Common myeloid progenitor, CD34-positive (primary cell): Measurements from ENCODE around the gene DDAH2.

ENCODE experiments used
- CTCF ChIA-PET: fragments of 350-600 bp; sonication (Branson Sonifier 250); formaldehyde crosslinking; loops from one replicate; lab custom pipeline; 2021; ENCODE audit warnings: antibody characterized with exemption; lab: Charles Lee
- POLR2A ChIA-PET: fragments of 350-600 bp; sonication (Branson Sonifier 250); formaldehyde crosslinking; loops from one replicate; lab custom pipeline; 2021; ENCODE audit warnings: antibody characterized with exemption; lab: Charles Lee
- DNase-seq, 3 donors: peaks; one replicate each; pipeline versions ENCODE4 v3.0.0 to v3.0.0-alpha.2; 2013
- H3K27ac ChIP-seq, 2 experiments: 1 replicate in 1 of 2; 2 replicates in 1 of 2; pipeline ENCODE4 v1.7.0; 2013; ENCODE audit warnings: inconsistent platforms in 2 of 2, low read length in 2 of 2, mild to moderate bottlenecking in 2 of 2, low read depth in 1 of 2, moderate library complexity in 1 of 2; ENCODE audit not compliant: severe bottlenecking in 2 of 2, insufficient read depth in 1 of 2, poor library complexity in 1 of 2
- H3K27me3 ChIP-seq, 5 experiments: replicated peaks in 2 of 5; 1 replicate in 3 of 5; 2 replicates in 2 of 5; pipeline versions ENCODE4 v1.6.1 to v1.7.0; 2013; ENCODE audit warnings: low read length in 4 of 5, mild to moderate bottlenecking in 2 of 5, moderate library complexity in 2 of 5, inconsistent platforms in 1 of 5; ENCODE audit not compliant: insufficient read depth in 5 of 5, control insufficient read depth in 4 of 5
- H3K36me3 ChIP-seq, 4 experiments: 1 replicate in 2 of 4; 2 replicates in 2 of 4; pipeline versions ENCODE4 v1.6.1 to v1.7.0; 2013; ENCODE audit warnings: low read length in 3 of 4, control low read depth in 1 of 4, mild to moderate bottlenecking in 1 of 4; ENCODE audit not compliant: control insufficient read depth in 4 of 4, insufficient read depth in 4 of 4
- H3K4me1 ChIP-seq, 4 experiments: 1 replicate in 3 of 4; 2 replicates in 1 of 4; pipeline versions ENCODE4 v1.6.1 to v1.7.1; 2013; ENCODE audit warnings: low read length in 3 of 4, mild to moderate bottlenecking in 3 of 4, control low read depth in 1 of 4, inconsistent platforms in 1 of 4, moderate library complexity in 1 of 4; ENCODE audit not compliant: control insufficient read depth in 4 of 4, insufficient read depth in 4 of 4; ENCODE audit errors: control extremely low read depth in 1 of 4
- H3K4me3 ChIP-seq, 7 experiments: 1 replicate in 4 of 7; 2 replicates in 3 of 7; pipeline versions ENCODE4 v1.5.1 to v1.7.0; 2013; ENCODE audit warnings: mild to moderate bottlenecking in 7 of 7, low read length in 6 of 7, moderate library complexity in 6 of 7, inconsistent platforms in 2 of 7, low read depth in 2 of 7, control low read depth in 1 of 7; ENCODE audit not compliant: insufficient read depth in 4 of 7, control insufficient read depth in 1 of 7; ENCODE audit errors: extremely low read depth in 1 of 7
- H3K9me3 ChIP-seq, 5 experiments: 1 replicate in 4 of 5; 2 replicates in 1 of 5; pipeline versions ENCODE4 v1.6.1 to v1.7.1; 2013; ENCODE audit warnings: low read length in 4 of 5, mild to moderate bottlenecking in 2 of 5, inconsistent platforms in 1 of 5, low read depth in 1 of 5, moderate library complexity in 1 of 5; ENCODE audit not compliant: control insufficient read depth in 4 of 5, insufficient read depth in 2 of 5; ENCODE audit errors: control extremely low read depth in 1 of 5
- WGBS: methylation state at CpG from one replicate; pipeline ENCODE4 v1.1.5; 2013; ENCODE audit not compliant: insufficient coverage; 5-methylcytosine and 5-hydroxymethylcytosine counted together

DDAH2 gene

DNA sequence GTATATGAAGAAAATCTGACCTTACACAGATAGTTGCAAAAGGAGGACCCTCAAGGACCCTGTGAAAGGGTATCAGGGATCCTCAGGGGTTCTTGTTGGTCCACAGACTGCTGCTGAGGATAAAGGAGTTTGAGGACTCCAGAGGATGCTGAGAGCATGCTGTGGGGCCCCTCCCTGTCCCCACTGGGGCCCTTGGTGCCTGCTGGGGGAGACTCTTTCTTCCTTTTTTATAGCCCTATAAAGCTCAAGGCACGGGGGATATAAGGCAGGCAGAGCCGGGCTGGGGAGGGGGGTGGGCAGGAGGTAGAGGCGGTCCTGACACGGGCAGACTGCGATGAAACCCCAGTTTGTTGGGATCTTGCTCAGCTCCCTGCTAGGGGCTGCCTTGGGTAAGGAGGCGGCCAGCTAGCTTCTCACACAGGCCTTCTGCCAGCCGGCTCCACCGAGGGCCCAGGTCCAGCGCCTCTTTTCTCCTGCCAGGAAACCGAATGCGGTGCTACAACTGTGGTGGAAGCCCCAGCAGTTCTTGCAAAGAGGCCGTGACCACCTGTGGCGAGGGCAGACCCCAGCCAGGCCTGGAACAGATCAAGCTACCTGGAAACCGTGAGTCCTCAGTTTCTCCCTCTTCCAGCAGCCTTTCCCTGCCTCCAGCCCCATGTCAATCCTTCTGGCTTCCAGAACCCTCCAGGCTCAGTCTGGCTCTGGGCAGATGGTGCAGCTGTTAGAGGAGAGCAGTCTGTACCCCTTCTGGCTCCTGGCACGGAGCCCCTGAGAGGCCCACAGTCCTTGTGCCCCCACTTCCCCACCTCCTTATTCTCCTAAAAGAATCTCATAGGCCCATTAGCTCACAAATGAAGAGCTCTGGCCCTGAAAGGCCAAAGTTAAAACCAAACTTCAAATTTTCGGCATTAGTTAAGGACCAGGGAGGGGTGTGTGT, 13.8 kb downstream of the DDAH2 start, which contains the start of gene LY6G6D:
TSS of gene LY6G6D (plus strand) at position 327 of the 937 bp plus-strand sequence. CDS start at position 335, 8 bp downstream.
- Histone ChIP-seq H3K36me3 (no peaks in the 10 kb centered on the region), H3K27ac (no peak within 1 kb of the TSS), H3K27me3 (no peaks in the 10 kb centered on the region), H3K9me3 (no peaks in the 10 kb centered on the region), H3K4me1 (peaks cover 5 to 45% (median 33%) of the 10 kb centered on the region in 4 experiments), H3K4me3 (no peak within 1 kb of the TSS)
- CTCF ChIA-PET: interaction anchor here (1.0 to 7.1 kb wide), 6 partner anchors 10 to 62 kb away, joined by 3 to 136 read pairs (median 4); partner anchors contain the start of genes DDAH2, LY6G6C, MPIG6B and VWA7
- no peak for DNase-seq
- POLR2A ChIA-PET: interaction anchor here (1.4 kb wide), 1 partner anchor 10 kb away, joined by 3 read pairs; no protein-coding TSS in a partner anchor
- WGBS: 86% methylated on average over 10 of the region's 16 CpGs

DNA sequence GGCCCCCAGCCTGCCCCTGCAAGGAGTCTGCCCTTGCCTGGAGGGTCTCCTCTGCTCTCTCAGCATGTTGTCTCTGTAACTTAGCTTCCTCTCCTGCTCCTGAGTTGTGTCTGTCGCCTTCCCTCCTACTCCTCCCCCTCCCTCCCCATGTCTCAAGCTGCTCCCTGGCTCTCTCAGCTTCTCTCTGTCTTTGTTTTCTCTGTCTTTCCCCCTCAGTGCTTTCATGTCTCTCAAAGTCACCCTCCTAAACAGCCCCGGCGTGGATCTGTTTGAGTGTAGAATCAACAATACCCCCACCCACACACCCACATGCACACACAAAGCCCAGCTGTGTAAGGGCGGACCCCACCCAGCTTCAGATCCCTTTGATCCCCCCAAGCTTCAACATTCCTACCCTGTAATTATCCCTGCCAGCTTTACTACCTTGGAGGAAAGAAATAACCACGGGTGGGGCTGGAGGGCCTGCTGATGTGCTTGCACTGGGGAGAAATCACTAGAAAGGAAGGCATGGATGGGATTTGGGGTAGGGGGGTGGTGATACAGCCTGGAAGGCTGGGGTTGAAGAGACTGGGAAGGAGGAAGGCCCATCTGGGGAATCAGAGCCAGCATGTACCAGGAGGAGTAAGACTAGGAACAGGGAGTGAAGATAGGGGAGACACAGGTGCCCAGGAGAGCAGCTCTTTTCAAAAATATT, 15.0 kb downstream of the DDAH2 start:
- Histone ChIP-seq H3K27me3 (no peaks in the 10 kb centered on the region), H3K4me1 (peaks cover 5 to 52% (median 36%) of the 10 kb centered on the region in 4 experiments), H3K4me3 (no peak overlapping the region), H3K27ac (no peak overlapping the region), H3K36me3 (no peaks in the 10 kb centered on the region), H3K9me3 (no peaks in the 10 kb centered on the region)
- WGBS: 78% methylated on average over 3 of the region's 5 CpGs
- DNase-seq: no peak
- ChIA-PET CTCF (interaction anchor here (0.7 to 7.1 kb wide), 9 partner anchors 12 to 119 kb away, joined by 3 to 136 read pairs (median 3); partner anchors contain the start of genes DDAH2, LY6G5C, LY6G6C and MPIG6B), POLR2A (interaction anchor here (0.8 to 1.2 kb wide), 2 partner anchors 13 to 14 kb away, joined by 3 read pairs; no protein-coding TSS in a partner anchor)

DNA sequence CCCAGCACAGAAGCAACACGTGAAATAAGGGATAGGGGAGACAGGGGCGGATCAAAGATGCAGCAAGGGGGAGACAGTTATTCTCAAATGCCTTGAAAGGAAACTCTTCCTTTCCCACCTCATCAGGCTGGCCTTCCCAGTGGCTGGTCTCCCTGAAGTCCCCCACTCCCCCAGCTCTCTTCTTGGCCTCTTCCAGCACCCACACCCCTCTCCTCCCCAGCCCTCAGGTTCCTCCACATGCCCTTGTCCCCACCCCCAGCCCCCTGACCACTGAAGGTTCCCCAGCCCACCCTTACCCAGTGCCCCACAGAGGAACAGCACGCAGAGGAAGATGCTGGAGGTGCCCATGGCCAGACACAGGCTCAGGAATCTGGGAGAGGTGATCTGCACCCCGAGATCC, 15.6 kb downstream of the DDAH2 start:
- Histone ChIP-seq H3K36me3 (no peaks in the 10 kb centered on the region), H3K27ac (no peak overlapping the region), H3K4me3 (no peak overlapping the region), H3K4me1 (peaks cover 5 to 52% (median 36%) of the 10 kb centered on the region in 4 experiments), H3K9me3 (no peaks in the 10 kb centered on the region), H3K27me3 (no peaks in the 10 kb centered on the region)
- WGBS: 92% methylated on average over 4 of the region's 4 CpGs
- DNase-seq: no peak
- ChIA-PET POLR2A (interaction anchor here (1.2 to 1.7 kb wide), 2 partner anchors 13 to 16 kb away, joined by 3 to 11 read pairs; partner anchors contain the start of gene DDAH2), CTCF (interaction anchor here (1.1 to 7.1 kb wide), 5 partner anchors 12 to 117 kb away, joined by 3 to 136 read pairs (median 11); partner anchors contain the start of genes DDAH2, LY6G6C and MPIG6B)

DNA sequence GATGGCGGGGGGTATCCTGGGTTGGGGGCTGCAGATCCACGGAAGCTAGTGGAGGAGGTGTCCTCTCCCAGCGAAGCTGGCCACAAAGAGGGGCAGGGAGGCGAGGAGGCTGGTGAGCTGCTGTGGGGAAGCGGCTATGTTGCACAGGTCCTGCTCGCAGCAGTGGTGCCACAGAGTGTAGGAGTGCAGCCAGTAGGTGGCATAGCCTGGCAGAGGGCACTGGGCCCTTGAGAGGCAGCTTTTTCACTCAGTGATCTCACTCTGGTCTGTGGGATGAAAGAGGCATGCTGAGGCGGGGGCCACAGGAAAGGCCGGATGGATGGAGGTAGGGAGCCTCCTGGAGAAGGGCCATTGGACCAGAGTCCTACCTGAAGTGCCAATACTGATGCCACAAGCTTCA, 16.8 kb downstream of the DDAH2 start:
- Histone ChIP-seq H3K9me3 (no peaks in the 10 kb centered on the region), H3K27me3 (no peaks in the 10 kb centered on the region), H3K27ac (no peak overlapping the region), H3K4me3 (no peak overlapping the region), H3K4me1 (peaks cover 5 to 52% (median 36%) of the 10 kb centered on the region in 4 experiments), H3K36me3 (no peaks in the 10 kb centered on the region)
- DNase-seq: peak; percentile 68 to 80 (median 80)
- ChIA-PET POLR2A (interaction anchor here (0.6 to 2.8 kb wide), 8 partner anchors 9 to 178 kb away, joined by 3 to 16 read pairs (median 6); partner anchors contain the start of genes ABHD16A, DDAH2, HSPA1B and MPIG6B), CTCF (interaction anchor here (0.6 to 7.1 kb wide), 20 partner anchors 8 to 165 kb away, joined by 3 to 136 read pairs (median 4); partner anchors contain the start of genes ABHD16A, DDAH2, LY6G6C and MPIG6B)
- 31% methylated on average over 5 of the region's 8 CpGs for WGBS

DNA sequence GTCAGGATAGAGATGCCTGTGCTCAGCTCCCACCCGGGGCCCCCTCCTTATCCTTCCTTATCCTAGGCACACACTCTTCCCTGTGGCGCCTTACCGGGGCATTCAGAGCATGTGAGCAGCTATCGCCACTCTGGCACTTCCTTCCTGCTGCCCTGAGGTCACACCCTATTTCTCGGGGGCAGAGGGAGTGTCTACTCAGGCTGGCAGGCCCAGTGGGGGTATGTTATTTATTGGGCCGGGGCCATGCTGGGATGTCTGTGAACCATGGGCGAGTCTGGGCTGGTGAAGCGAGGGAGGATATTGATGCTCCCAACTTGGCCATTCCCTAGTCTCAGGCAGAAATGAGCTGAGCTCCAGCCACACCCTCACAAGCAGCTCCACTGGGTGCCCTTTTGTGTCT, 17.9 kb downstream of the DDAH2 start:
- POLR2A ChIA-PET: interaction anchor here (0.8 to 2.8 kb wide), 11 partner anchors 8 to 119 kb away, joined by 3 to 16 read pairs (median 5); partner anchors contain the start of genes ABHD16A, DDAH2, HSPA1B and MPIG6B
- Histone ChIP-seq H3K27ac (peak overlapping the region in 1 of 2 experiments; percentile 11), H3K4me1 (peaks cover 5 to 52% (median 36%) of the 10 kb centered on the region in 4 experiments), H3K36me3 (no peaks in the 10 kb centered on the region), H3K4me3 (peak overlapping the region in 2 of 7 experiments; percentile 36 to 48), H3K9me3 (no peaks in the 10 kb centered on the region), H3K27me3 (no peaks in the 10 kb centered on the region)
- 17% methylated on average over 7 of the region's 8 CpGs for WGBS
- CTCF ChIA-PET: interaction anchor here (0.7 to 7.1 kb wide), 16 partner anchors 8 to 160 kb away, joined by 3 to 136 read pairs (median 8); partner anchors contain the start of genes ABHD16A, DDAH2, LY6G6C and MPIG6B
- DNase-seq: peak; percentile 71 to 85 (median 71)
